Urothelium cell line (cell line): ENCODE data around the gene NLK.
"Not testable (repeated sequence)": the region's sequence is repeated elsewhere in the genome, so short reads cannot be mapped to it uniquely, and the experiment has no call there.

ENCODE experiments used
- DNase-seq: peaks from one replicate; pipeline ENCODE4 v3.0.0; 2011; ENCODE audit warnings: low spot score, mixed read lengths
- FAIRE-seq: peaks from 2 replicates; lab custom pipeline; 2011; peaks lifted over from hg19 to GRCh38; lab: Jason Lieb, UNC

NLK gene

GRCh38 chr17:28042657-28042720, at the start of gene NLK:
Gene NLK (plus strand): TSS chr17:28042677. CDS start chr17:28042874, 197 bp downstream.
- no peak for DNase-seq
- FAIRE-seq, result no peak

GRCh38 chr17:27993161-27993695, 49.2 kb upstream of the NLK start:
- DNase-seq (no peak), FAIRE-seq (peak; percentile 37)

GRCh38 chr17:27993723-27994310, 48.7 kb upstream of the NLK start:
- no peak for FAIRE-seq
- DNase-seq, result no peak

- no peak for DNase-seq
- FAIRE-seq, result no peak
These were observed 47.9 kb upstream of the NLK start for GRCh38 chr17:27994586-27994985.

GRCh38 chr17:27995554-27995953, 46.9 kb upstream of the NLK start:
- FAIRE-seq (no peak), DNase-seq (no peak)

- DNase-seq (no peak), FAIRE-seq (no peak)
These were observed 46.1 kb upstream of the NLK start for GRCh38 chr17:27996202-27997043.

- FAIRE-seq (no peak), DNase-seq (no peak)
These were observed 45.5 kb upstream of the NLK start for GRCh38 chr17:27997044-27997401.

- no peak for FAIRE-seq
- no peak for DNase-seq
These were observed 45.0 kb upstream of the NLK start for GRCh38 chr17:27997522-27997921.

GRCh38 chr17:28001149-28001548, 41.3 kb upstream of the NLK start:
- no peak for FAIRE-seq
- no peak for DNase-seq

GRCh38 chr17:28004344-28004743, 38.1 kb upstream of the NLK start:
- no peak for DNase-seq

GRCh38 chr17:28007925-28008324, 34.6 kb upstream of the NLK start:
- not testable (repeated sequence) for FAIRE-seq, DNase-seq

More at GRCh38 chr17:28004344-28004743, 38.1 kb upstream of the NLK start:
- no peak for FAIRE-seq

GRCh38 chr17:28008513-28008912, 34.0 kb upstream of the NLK start:
- FAIRE-seq (no peak), DNase-seq (peak; percentile 70)

GRCh38 chr17:28010406-28010805, 32.1 kb upstream of the NLK start:
- DNase-seq (no peak), FAIRE-seq (no peak)

- FAIRE-seq, result no peak
- DNase-seq, result no peak
These were observed 23.9 kb upstream of the NLK start for GRCh38 chr17:28018439-28019070.

- FAIRE-seq (no peak), DNase-seq (no peak)
These were observed 22.0 kb upstream of the NLK start for GRCh38 chr17:28020515-28020914.

- FAIRE-seq (no peak), DNase-seq (no peak)
These were observed 13.4 kb upstream of the NLK start for GRCh38 chr17:28029044-28029443.

GRCh38 chr17:28030386-28030785, 12.1 kb upstream of the NLK start:
- FAIRE-seq, result no peak
- no peak for DNase-seq

GRCh38 chr17:28031174-28031573, 11.3 kb upstream of the NLK start:
- no peak for DNase-seq

GRCh38 chr17:28033972-28034714, 8.3 kb upstream of the NLK start:
- FAIRE-seq (no peak), DNase-seq (peak; percentile 62)

More at GRCh38 chr17:28031174-28031573, 11.3 kb upstream of the NLK start:
- no peak for FAIRE-seq

GRCh38 chr17:28035452-28035851, 7.0 kb upstream of the NLK start:
- not testable (repeated sequence) for DNase-seq, FAIRE-seq

GRCh38 chr17:28035884-28036283, 6.6 kb upstream of the NLK start:
- DNase-seq, FAIRE-seq: not testable (repeated sequence)
